ENCODE measurements around the gene BCL2L15. TPM values are rescaled to one million over a fixed set of nuclear protein-coding genes. Genes with fewer than 3 reads are reported as not detected.
"Not testable (repeated sequence)": the region's sequence is repeated elsewhere in the genome, so short reads cannot be mapped to it uniquely, and the experiment has no call there.

BCL2L15 gene
- total RNA-seq, 1 experiment from 2014 or later = 1.1 TPM

DNA sequence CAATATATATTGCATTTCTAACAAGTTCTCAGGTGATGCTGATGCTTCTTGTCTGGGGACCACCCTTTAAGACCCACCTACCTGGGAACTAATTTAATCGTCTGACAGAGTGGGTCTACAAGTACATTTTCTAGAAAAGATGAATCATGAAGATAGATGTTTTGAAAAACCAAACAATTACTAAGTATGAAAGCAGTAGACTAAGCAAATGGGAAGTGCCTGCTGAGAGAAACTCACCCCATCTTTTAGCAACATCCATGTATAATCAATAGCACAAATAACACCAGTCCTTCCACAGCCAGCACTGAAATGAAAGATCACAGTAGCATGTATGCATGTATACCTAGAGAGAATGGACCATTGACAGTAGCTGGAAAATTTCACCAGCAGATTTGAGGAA lies 33.1 kb downstream of the BCL2L15 start:
- CTCF ChIA-PET = no interaction called here
- H3K9me3 ChIP-seq (ENCODE audit: low read depth, low read length, poor library complexity, severe bottlenecking) = no peaks in the 10 kb centered on the region
- DNase-seq (ENCODE audit: low spot score) = no peak

DNA sequence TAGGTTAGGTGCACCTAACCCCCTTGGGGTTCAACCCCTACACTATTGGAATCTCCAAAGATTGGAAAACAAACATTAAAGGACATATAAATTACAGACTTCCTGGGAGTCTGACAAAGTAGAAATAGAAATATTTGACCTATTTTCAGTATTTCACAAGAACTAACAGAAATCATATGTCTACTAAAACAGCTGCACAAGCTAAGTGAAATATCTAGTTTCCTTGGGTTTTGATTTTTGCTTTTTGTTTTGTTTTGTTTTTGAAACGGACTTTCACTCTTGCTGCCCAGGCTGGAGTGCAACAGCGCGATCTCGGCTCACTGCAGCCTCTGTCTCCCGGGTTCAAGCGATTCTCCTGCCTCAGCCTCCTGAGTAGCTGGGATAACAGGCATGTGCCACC lies 34.7 kb downstream of the BCL2L15 start:
- CTCF ChIA-PET; BruUV-seq (replicated peaks); intact Hi-C loops (cut with micrococcal nuclease; ENCODE audit: unreplicated experiment); H3K36me3 ChIP-seq (ENCODE audit: insufficient read depth, low read length, poor library complexity, severe bottlenecking); H3K9me3 ChIP-seq (ENCODE audit: low read depth, low read length, poor library complexity, severe bottlenecking); POLR2A ChIA-PET (ENCODE audit: low non-redundant PET); H3K4me3 ChIP-seq (ENCODE audit: low read depth, low read length, poor library complexity, severe bottlenecking); DNase-seq (ENCODE audit: low spot score); H3K27me3 ChIP-seq (replicated peaks; ENCODE audit: insufficient read depth, low read depth, low read length, poor library complexity): not testable (repeated sequence)
- peaks cover 28% of the 10 kb centered on the region for H3K4me1 ChIP-seq (ENCODE audit: insufficient read depth, low read length, poor library complexity, severe bottlenecking)
- peak overlapping the region; percentile 96 for H3K27ac ChIP-seq (ENCODE audit: low read depth, low read length, poor library complexity, severe bottlenecking)

More for the DNA sequence above, 33.1 kb downstream of the BCL2L15 start:
- TF ChIP-seq, protein P1, sequence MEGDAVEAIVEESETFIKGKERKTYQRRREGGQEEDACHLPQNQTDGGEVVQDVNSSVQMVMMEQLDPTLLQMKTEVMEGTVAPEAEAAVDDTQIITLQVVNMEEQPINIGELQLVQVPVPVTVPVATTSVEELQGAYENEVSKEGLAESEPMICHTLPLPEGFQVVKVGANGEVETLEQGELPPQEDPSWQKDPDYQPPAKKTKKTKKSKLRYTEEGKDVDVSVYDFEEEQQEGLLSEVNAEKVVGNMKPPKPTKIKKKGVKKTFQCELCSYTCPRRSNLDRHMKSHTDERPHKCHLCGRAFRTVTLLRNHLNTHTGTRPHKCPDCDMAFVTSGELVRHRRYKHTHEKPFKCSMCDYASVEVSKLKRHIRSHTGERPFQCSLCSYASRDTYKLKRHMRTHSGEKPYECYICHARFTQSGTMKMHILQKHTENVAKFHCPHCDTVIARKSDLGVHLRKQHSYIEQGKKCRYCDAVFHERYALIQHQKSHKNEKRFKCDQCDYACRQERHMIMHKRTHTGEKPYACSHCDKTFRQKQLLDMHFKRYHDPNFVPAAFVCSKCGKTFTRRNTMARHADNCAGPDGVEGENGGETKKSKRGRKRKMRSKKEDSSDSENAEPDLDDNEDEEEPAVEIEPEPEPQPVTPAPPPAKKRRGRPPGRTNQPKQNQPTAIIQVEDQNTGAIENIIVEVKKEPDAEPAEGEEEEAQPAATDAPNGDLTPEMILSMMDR (conservative IDR thresholded peaks at IDR 0.05; ENCODE audit: low read depth, low read length) = no peak
- no peak for TF ChIP-seq EZH2 (IDR thresholded peaks at IDR 0.05; ENCODE audit: borderline replicate concordance, low read depth, low read length, poor library complexity, severe bottlenecking)
- Histone ChIP-seq H3K4me3 (ENCODE audit: low read depth, low read length, poor library complexity, severe bottlenecking) (no peak overlapping the region), H3K36me3 (ENCODE audit: insufficient read depth, low read length, poor library complexity, severe bottlenecking) (no peaks in the 10 kb centered on the region), H3K27me3 (replicated peaks; ENCODE audit: insufficient read depth, low read depth, low read length, poor library complexity) (no peaks in the 10 kb centered on the region), H3K4me1 (ENCODE audit: insufficient read depth, low read length, poor library complexity, severe bottlenecking) (peaks cover 28% of the 10 kb centered on the region), H3K27ac (ENCODE audit: low read depth, low read length, poor library complexity, severe bottlenecking) (no peak overlapping the region)
- POLR2A ChIA-PET (ENCODE audit: low non-redundant PET) = no interaction called here
- intact Hi-C loops (cut with micrococcal nuclease; ENCODE audit: unreplicated experiment) = no loop called here
- BruUV-seq (replicated peaks) = no TSS peak

DNA sequence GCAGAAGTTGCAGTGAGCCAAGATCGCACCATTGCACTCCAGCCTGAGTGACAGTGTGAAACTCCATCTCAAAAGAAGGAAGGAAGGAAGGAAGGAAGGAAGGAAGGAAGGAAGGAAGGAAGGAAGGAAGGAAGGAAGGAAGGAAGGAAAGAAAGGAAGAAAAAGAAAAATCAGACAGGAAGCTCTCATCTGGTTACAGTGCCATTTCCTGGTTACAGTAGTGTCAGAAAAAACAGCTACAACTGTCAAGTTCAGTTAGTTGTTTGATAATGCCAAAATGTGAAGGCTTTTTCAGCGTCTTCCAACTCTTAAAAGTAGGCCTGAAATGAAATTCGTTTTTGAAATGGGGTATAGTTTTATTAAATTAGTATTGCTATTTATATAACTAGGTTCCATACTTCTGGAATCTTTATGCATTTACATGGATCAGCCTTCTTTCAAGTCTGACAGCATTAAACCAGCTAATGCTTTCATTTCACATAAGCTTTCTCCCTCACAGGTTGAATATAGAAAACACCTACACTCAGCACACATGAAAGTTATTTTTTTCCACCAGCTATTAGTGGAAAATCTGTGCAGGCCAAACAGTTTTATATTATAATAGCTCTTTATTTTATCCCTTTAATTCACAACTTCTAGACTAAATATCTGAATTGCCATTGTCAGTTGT lies 37.1 kb downstream of the BCL2L15 start:
- intact Hi-C loops (cut with micrococcal nuclease; ENCODE audit: unreplicated experiment) = loop anchor here (1.0 kb wide), 1 partner anchor 347 kb away; no protein-coding TSS in a partner anchor
- POLR2A ChIA-PET (ENCODE audit: low non-redundant PET) = interaction anchor here (0.6 to 0.7 kb wide), 2 partner anchors 128 to 1147 kb away, joined by 3 read pairs; no protein-coding TSS in a partner anchor
- no peaks in the 10 kb centered on the region for H3K27me3 ChIP-seq (replicated peaks; ENCODE audit: insufficient read depth, low read depth, low read length, poor library complexity)
- peaks cover 17% of the 10 kb centered on the region for H3K9me3 ChIP-seq (ENCODE audit: low read depth, low read length, poor library complexity, severe bottlenecking)
- BruUV-seq (replicated peaks) = TSS peak; percentile 96
- no peaks in the 10 kb centered on the region for H3K36me3 ChIP-seq (ENCODE audit: insufficient read depth, low read length, poor library complexity, severe bottlenecking)
- TF ChIP-seq, protein P1 (conservative IDR thresholded peaks at IDR 0.05; ENCODE audit: low read depth, low read length) = no peak
- H3K4me1 ChIP-seq (ENCODE audit: insufficient read depth, low read length, poor library complexity, severe bottlenecking) = peaks cover 20% of the 10 kb centered on the region
- peak; percentile 84 for DNase-seq (ENCODE audit: low spot score)
- CTCF ChIA-PET = interaction anchor here (0.8 to 0.9 kb wide), 2 partner anchors 54 to 347 kb away, joined by 3 to 4 read pairs; partner anchors contain the start of gene AP4B1
- H3K4me3 ChIP-seq (ENCODE audit: low read depth, low read length, poor library complexity, severe bottlenecking) = no peak overlapping the region
- H3K27ac ChIP-seq (ENCODE audit: low read depth, low read length, poor library complexity, severe bottlenecking) = peak overlapping the region; percentile 96

DNA sequence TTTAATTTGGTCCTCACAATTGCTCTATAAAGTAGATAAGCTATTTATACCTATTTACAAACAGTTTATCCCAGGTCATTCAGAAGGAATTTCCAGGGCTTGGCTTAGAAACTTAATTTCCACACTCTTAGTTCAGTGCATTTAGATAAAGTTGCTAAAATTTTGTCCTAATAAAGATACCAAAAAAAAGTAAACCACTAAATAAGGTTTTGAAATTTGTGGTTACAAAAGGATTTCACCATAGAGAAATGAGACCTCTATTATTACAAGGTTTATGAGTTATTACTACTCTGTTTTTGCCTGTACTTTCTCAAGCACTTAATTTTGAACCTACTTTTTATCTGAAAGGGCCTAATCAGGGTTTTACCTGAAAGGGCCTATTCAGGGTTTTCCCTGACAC lies 38.3 kb downstream of the BCL2L15 start:
- TF ChIP-seq, protein P1 (conservative IDR thresholded peaks at IDR 0.05; ENCODE audit: low read depth, low read length) = no peak
- no peak for TF ChIP-seq EZH2 (IDR thresholded peaks at IDR 0.05; ENCODE audit: borderline replicate concordance, low read depth, low read length, poor library complexity, severe bottlenecking)
- no peak overlapping the region for H3K4me3 ChIP-seq (ENCODE audit: low read depth, low read length, poor library complexity, severe bottlenecking)
- no peak for DNase-seq (ENCODE audit: low spot score)
- peak overlapping the region; percentile 96 for H3K27ac ChIP-seq (ENCODE audit: low read depth, low read length, poor library complexity, severe bottlenecking)
- peaks cover 17% of the 10 kb centered on the region for H3K9me3 ChIP-seq (ENCODE audit: low read depth, low read length, poor library complexity, severe bottlenecking)
- H3K27me3 ChIP-seq (replicated peaks; ENCODE audit: insufficient read depth, low read depth, low read length, poor library complexity) = no peaks in the 10 kb centered on the region
- ChIA-PET CTCF (no interaction called here), POLR2A (ENCODE audit: low non-redundant PET) (no interaction called here)
- BruUV-seq (replicated peaks) = TSS peak; percentile 74
- peaks cover 20% of the 10 kb centered on the region for H3K4me1 ChIP-seq (ENCODE audit: insufficient read depth, low read length, poor library complexity, severe bottlenecking)
- H3K36me3 ChIP-seq (ENCODE audit: insufficient read depth, low read length, poor library complexity, severe bottlenecking) = no peaks in the 10 kb centered on the region
- intact Hi-C loops (cut with micrococcal nuclease; ENCODE audit: unreplicated experiment) = no loop called here

All from A673 (cell line).